ENCODE measurements around the gene TPRG1L.
"Not testable (repeated sequence)": the region's sequence is repeated elsewhere in the genome, so short reads cannot be mapped to it uniquely, and the experiment has no call there.

Gene TPRG1L

GRCh38 chr1:3609769-3610526 is 14.9 kb upstream of the TPRG1L start:
- no peak for DNase-seq

- no peak for DNase-seq
Measured at GRCh38 chr1:3610527-3611169, 14.2 kb upstream of the TPRG1L start.

GRCh38 chr1:3611170-3612019 is 13.4 kb upstream of the TPRG1L start, which contains the start of gene MEGF6:
TSS of gene MEGF6 (minus strand) at chr1:3611508. CDS start at chr1:3611268, 240 bp downstream.
- DNase-seq, result no peak

- DNase-seq, result no peak
Measured at GRCh38 chr1:3612123-3612522, 12.7 kb upstream of the TPRG1L start.

GRCh38 chr1:3614755-3615742 is 9.8 kb upstream of the TPRG1L start:
- peak; percentile 21 for DNase-seq

- DNase-seq, result no peak
Measured at GRCh38 chr1:3616861-3617260, 8.0 kb upstream of the TPRG1L start.

GRCh38 chr1:3617806-3618345 is 6.9 kb upstream of the TPRG1L start:
- DNase-seq, result no peak

GRCh38 chr1:3618531-3618880 is 6.3 kb upstream of the TPRG1L start:
- no peak for DNase-seq

GRCh38 chr1:3618881-3619671 is 5.7 kb upstream of the TPRG1L start:
- peak; percentile 69 for DNase-seq

- no peak for DNase-seq
Measured at GRCh38 chr1:3620708-3621107, 4.1 kb upstream of the TPRG1L start.

GRCh38 chr1:3621151-3621671 is 3.6 kb upstream of the TPRG1L start:
- DNase-seq, result not testable (repeated sequence)

- not testable (repeated sequence) for DNase-seq
Measured at GRCh38 chr1:3622102-3622501, 2.7 kb upstream of the TPRG1L start.

GRCh38 chr1:3623441-3624199 is 1.2 kb upstream of the TPRG1L start:
- DNase-seq, result no peak

GRCh38 chr1:3625151-3625907 is 514 bp downstream of the TPRG1L start:
- no peak for DNase-seq

- DNase-seq, result no peak
Measured at GRCh38 chr1:3626025-3626424, 1.2 kb downstream of the TPRG1L start.

GRCh38 chr1:3627515-3628253 is 2.9 kb downstream of the TPRG1L start:
- DNase-seq, result no peak

- DNase-seq, result no peak
Measured at GRCh38 chr1:3628445-3628844, 3.6 kb downstream of the TPRG1L start.

GRCh38 chr1:3629561-3630160 is 4.8 kb downstream of the TPRG1L start:
- no peak for DNase-seq

All from inflammatory macrophage treated with lipopolysaccharide for 4 hours (primary cell).